B cell (primary cell): ENCODE data around the gene PPP3CA. TPM values are rescaled to one million over a fixed set of nuclear protein-coding genes. Genes with fewer than 3 reads are reported as not detected.

Experiments
- ATAC-seq: fragments of 200-7000 bp; cut with Tn5 transposase; one replicate; pipeline ENCODE4 v1.10.0; 2021; ENCODE audit warnings: low read depth, mild to moderate bottlenecking, moderate number of reproducible peaks, moderate library complexity
- CTCF ChIA-PET: fragments of 350-600 bp; sonication (Branson Sonifier 250); formaldehyde crosslinking; loops from one replicate; lab custom pipeline; 2021; ENCODE audit warnings: antibody characterized with exemption, inconsistent platforms; lab: Charles Lee
- POLR2A ChIA-PET: fragments of 350-600 bp; sonication (Branson Sonifier 250); formaldehyde crosslinking; loops from one replicate; lab custom pipeline; 2021; ENCODE audit warnings: antibody characterized with exemption; lab: Charles Lee
- DNase-seq: peaks from one replicate; pipeline ENCODE4 v3.0.0; 2013
- H2AFZ ChIP-seq: 2 replicates; pipeline ENCODE4 v1.6.1; 2012; ENCODE audit warnings: mild to moderate bottlenecking, low read depth, low read length; ENCODE audit not compliant: insufficient read depth, poor library complexity, severe bottlenecking
- H3K27ac ChIP-seq, 2 donors: 1 replicate in 1 of 2; 2 replicates in 1 of 2; pipeline ENCODE4 v1.5.1; 2012 to 2013; ENCODE audit warnings: low read length in 2 of 2, mild to moderate bottlenecking in 2 of 2, moderate library complexity in 1 of 2
- H3K27me3 ChIP-seq, 4 experiments: fragments of 200-600 bp in 1 of 4; sonication (generic) in 1 of 4; replicated peaks in 1 of 4; 1 replicate in 2 of 4; 2 replicates in 2 of 4; pipeline versions ENCODE4 v1.6.1 to v1.7.0; 2013 to 2016; ENCODE audit warnings: low read length in 3 of 4, mild to moderate bottlenecking in 2 of 4, mixed read lengths in 1 of 4, moderate library complexity in 1 of 4; ENCODE audit not compliant: insufficient read depth in 4 of 4, control insufficient read depth in 3 of 4; ENCODE audit errors: control extremely low read depth in 1 of 4
- H3K36me3 ChIP-seq, 2 experiments: replicated peaks in 1 of 2; 1 replicate in 1 of 2; 2 replicates in 1 of 2; pipeline versions ENCODE4 v1.6.1 to v1.7.1; 2013; ENCODE audit warnings: low read length in 1 of 2; ENCODE audit not compliant: insufficient read depth in 2 of 2, control insufficient read depth in 1 of 2; ENCODE audit errors: control extremely low read depth in 1 of 2, extremely low read depth in 1 of 2
- H3K4me1 ChIP-seq, 2 donors: fragments of 200-600 bp in 1 of 2; sonication (generic) in 1 of 2; 1 replicate in 1 of 2; 2 replicates in 1 of 2; pipeline versions ENCODE4 v1.5.1 to v1.6.1; 2013 to 2017; ENCODE audit warnings: low read length in 2 of 2; ENCODE audit not compliant: control insufficient read depth in 2 of 2, insufficient read depth in 2 of 2
- H3K4me2 ChIP-seq: replicated peaks from 2 replicates; pipeline ENCODE3; 2012; ENCODE audit warnings: mild to moderate bottlenecking, low read depth, low read length; ENCODE audit not compliant: poor library complexity, severe bottlenecking
- H3K4me3 ChIP-seq, 5 experiments: fragments of 200-600 bp in 1 of 5; sonication (generic) in 1 of 5; 1 replicate in 3 of 5; 2 replicates in 2 of 5; pipeline versions ENCODE4 v1.5.1 to v1.7.0; 2011 to 2016; ENCODE audit warnings: low read length in 4 of 5, mild to moderate bottlenecking in 4 of 5, low read depth in 2 of 5, control low read depth in 1 of 5, moderate library complexity in 1 of 5; ENCODE audit not compliant: insufficient read depth in 1 of 5; ENCODE audit errors: control extremely low read depth in 1 of 5, extremely low read depth in 1 of 5
- H3K79me2 ChIP-seq: fragments of 200-600 bp; sonication (generic); one replicate; pipeline ENCODE4 v1.6.0; 2016; ENCODE audit warnings: low read length; ENCODE audit not compliant: control insufficient read depth, insufficient read depth
- H3K9ac ChIP-seq: fragments of 200-600 bp; sonication (generic); 2 replicates; pipeline ENCODE4 v1.6.1; 2017; ENCODE audit warnings: mild to moderate bottlenecking, low read length, moderate library complexity
- H3K9me3 ChIP-seq, 3 donors: one replicate each; pipeline versions ENCODE4 v1.6.1 to v1.7.1; 2013; ENCODE audit warnings: low read length in 2 of 3; ENCODE audit not compliant: control insufficient read depth in 2 of 3, insufficient read depth in 1 of 3; ENCODE audit errors: control extremely low read depth in 1 of 3
- H4K20me1 ChIP-seq: 2 replicates; pipeline ENCODE4 v1.6.0; 2012; ENCODE audit warnings: mild to moderate bottlenecking, low read length; ENCODE audit not compliant: insufficient read depth, control insufficient read depth, poor library complexity, severe bottlenecking
- H3K27ac Mint-ChIP-seq: one replicate; pipeline ENCODE4 v1.8.0; 2021; ENCODE audit warnings: mixed read lengths
- H3K27me3 Mint-ChIP-seq: one replicate; pipeline ENCODE4 v1.8.0; 2021; ENCODE audit warnings: mixed read lengths
- H3K4me1 Mint-ChIP-seq: one replicate; pipeline ENCODE4 v1.8.0; 2021; ENCODE audit warnings: mixed read lengths
- H3K4me3 Mint-ChIP-seq: one replicate; pipeline ENCODE4 v1.8.0; 2021; ENCODE audit warnings: mixed read lengths
- H3K9me3 Mint-ChIP-seq: one replicate; pipeline ENCODE4 v1.8.0; 2022; ENCODE audit warnings: mixed read lengths; ENCODE audit not compliant: insufficient read depth
- CTCF ChIP-seq: fragments of 200-600 bp; IDR thresholded peaks from one replicate; pipeline ENCODE4 v1.8.0; 2022; ENCODE audit warnings: antibody characterized with exemption, mild to moderate bottlenecking
- EZH2 ChIP-seq: IDR thresholded peaks from 2 replicates; pipeline ENCODE4 v1.6.1; 2012; ENCODE audit warnings: borderline replicate concordance, low read depth, mild to moderate bottlenecking, moderate library complexity, low read length; ENCODE audit not compliant: insufficient read depth, poor library complexity, severe bottlenecking
- WGBS: methylation state at CpG from one replicate; pipeline ENCODE4 v1.1.5; 2013; ENCODE audit warnings: missing lambda C conversion rate; ENCODE audit not compliant: insufficient coverage; 5-methylcytosine and 5-hydroxymethylcytosine counted together
- intact Hi-C: fragments of 100-400 bp; cut with micrococcal nuclease; formaldehyde crosslinking; loops from one replicate; pipeline ENCODE4 v1.10.0; 2022
- polyA plus RNA-seq: library from polyadenylated mRNA; depleted of rRNA; stranded (reverse); fragments of >200 nt; gene quantifications from 2 replicates; pipeline ENCODE4 v1.2.3, GENCODE V29; 2012
- total RNA-seq, 2 donors: library from RNA; stranded (reverse); fragments of 120-200 nt in 1 of 2; gene quantifications; 1 replicate in 1 of 2; 2 replicates in 1 of 2; pipeline versions ENCODE4 v1.2.3 to v1.2.4, GENCODE V29; 2013 to 2022

The PPP3CA gene
- total and polyA plus RNA-seq, 2 donors (not counting 1 experiment from before 2014, with no cell fraction given) = 14.3 to 85.1 TPM

DNA sequence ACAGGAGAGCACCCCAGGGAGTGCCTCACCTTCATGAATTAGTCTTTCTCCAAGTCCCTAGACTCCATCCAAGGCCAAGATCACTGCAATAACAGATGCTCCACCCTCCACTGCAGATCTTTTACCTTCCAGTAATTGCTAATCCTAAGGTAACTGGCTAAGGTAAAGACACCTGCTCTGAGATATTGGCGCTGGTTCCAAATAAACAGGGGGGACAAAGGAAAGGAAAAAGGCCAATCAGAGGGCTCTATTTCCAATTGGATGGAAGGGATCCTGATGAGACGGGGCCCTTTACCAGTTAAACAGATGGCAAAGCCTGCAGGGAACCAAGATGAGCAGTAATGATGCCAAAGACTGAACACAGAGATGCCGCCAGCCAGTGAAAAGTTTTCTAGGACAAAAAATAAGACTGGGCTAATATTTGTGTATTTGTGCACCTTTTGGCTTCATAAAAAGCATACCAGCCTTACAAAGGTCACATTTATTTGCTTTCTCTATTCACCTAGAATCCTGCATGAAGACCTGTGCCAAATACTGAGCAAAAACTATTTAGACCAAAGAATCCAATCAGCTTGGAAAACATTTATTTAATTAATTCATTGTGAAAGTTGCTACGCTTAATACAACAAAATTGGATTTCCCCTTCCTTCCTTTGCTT lies 148.5 kb downstream of the PPP3CA start:
- WGBS = 95% methylated on average over 3 of the region's 4 CpGs
- no peaks in the 10 kb centered on the region for H3K9me3 ChIP-seq
- no peak overlapping the region for H3K4me3 ChIP-seq
- H3K4me1 ChIP-seq = peaks cover 20 to 43% of the 10 kb centered on the region in 2 donors
- Mint-ChIP-seq H3K27me3 (no peaks in the 10 kb centered on the region), H3K27ac (peak overlapping the region; percentile 76), H3K4me1 (peaks cover 53% of the 10 kb centered on the region), H3K4me3 (peak overlapping the region; percentile 56), H3K9me3 (no peaks in the 10 kb centered on the region)
- no peaks in the 10 kb centered on the region for H3K27me3 ChIP-seq
- peak overlapping the region in 1 of 2 donors; percentile 53 for H3K27ac ChIP-seq
- ATAC-seq (no peak), DNase-seq (no peak)
- H3K9ac ChIP-seq = peak overlapping the region; percentile 18
- CTCF ChIA-PET = interaction anchor here (1.1 kb wide), 1 partner anchor 12 kb away, joined by 3 read pairs; no protein-coding TSS in a partner anchor
- peak overlapping the region; percentile 41 for H3K4me2 ChIP-seq
- peaks cover 12 to 13% of the 10 kb centered on the region in 2 experiments for H3K36me3 ChIP-seq
- peaks cover 80% of the 10 kb centered on the region for H3K79me2 ChIP-seq
- TF ChIP-seq EZH2 = no peak
- TF ChIP-seq CTCF = no peak
- H4K20me1 ChIP-seq = peaks cover 64% of the 10 kb centered on the region
- intact Hi-C loops = no loop called here
- H2AFZ ChIP-seq = no peak overlapping the region
- POLR2A ChIA-PET = no interaction called here

GRCh38 chr4:101197350-101197749 lies 150.0 kb downstream of the PPP3CA start:
- Histone ChIP-seq H3K27ac (no peak overlapping the region), H3K9me3 (no peaks in the 10 kb centered on the region), H4K20me1 (peaks cover 53% of the 10 kb centered on the region), H3K4me3 (no peak overlapping the region), H3K4me1 (peaks cover 20 to 43% of the 10 kb centered on the region in 2 donors), H3K36me3 (peaks cover 16 to 24% of the 10 kb centered on the region in 2 experiments), H3K27me3 (no peaks in the 10 kb centered on the region), H3K4me2 (no peak overlapping the region), H3K79me2 (peaks cover 77% of the 10 kb centered on the region), H3K9ac (no peak overlapping the region), H2AFZ (no peak overlapping the region)
- H3K4me1 Mint-ChIP-seq = peaks cover 50% of the 10 kb centered on the region
- H3K27me3 Mint-ChIP-seq = no peaks in the 10 kb centered on the region
- intact Hi-C loops = no loop called here
- H3K27ac Mint-ChIP-seq = no peak overlapping the region
- DNase-seq (no peak), ATAC-seq (no peak)
- TF ChIP-seq CTCF = no peak
- WGBS = no CpG with 5 or more reads among the region's 4 CpGs
- ChIA-PET POLR2A (interaction anchor here (0.7 kb wide), 1 partner anchor 365 kb away, joined by 3 read pairs; no protein-coding TSS in a partner anchor), CTCF (interaction anchor here (0.7 kb wide), 1 partner anchor 1376 kb away, joined by 3 read pairs; no protein-coding TSS in a partner anchor)
- H3K9me3 Mint-ChIP-seq = no peaks in the 10 kb centered on the region
- no peak overlapping the region for H3K4me3 Mint-ChIP-seq
